CD4-positive, CD25-positive, alpha-beta regulatory T cell (primary cell): ENCODE data around the gene PRKACA. TPM values are rescaled to one million over a fixed set of nuclear protein-coding genes. Genes with fewer than 3 reads are reported as not detected.
A peak's percentile ranks its signal among the peaks of the same experiment; 100 is the strongest.

Experiments
- ATAC-seq, 2 donors: fragments of 150-1000 bp; cut with Tn5 transposase; one replicate each; pipeline ENCODE4 v1.10.0; 2021; ENCODE audit warnings: low read depth in 2 of 2, moderate number of reproducible peaks in 2 of 2, moderate library complexity in 1 of 2
- DNase-seq, 3 donors: peaks; one replicate each; pipeline versions ENCODE4 v3.0.0 to v3.0.0-alpha.2; 2012 to 2022; ENCODE audit warnings: mixed read lengths in 1 of 3
- H3K27ac ChIP-seq: one replicate; pipeline ENCODE4 v1.7.0; 2013; ENCODE audit warnings: mild to moderate bottlenecking, low read length; ENCODE audit not compliant: insufficient read depth, poor library complexity, severe bottlenecking
- H3K27me3 ChIP-seq: one replicate; pipeline ENCODE4 v1.7.0; 2013; ENCODE audit warnings: low read length; ENCODE audit not compliant: control insufficient read depth, insufficient read depth
- H3K36me3 ChIP-seq: one replicate; pipeline ENCODE4 v1.7.0; 2013; ENCODE audit warnings: mild to moderate bottlenecking, low read length, moderate library complexity; ENCODE audit not compliant: control insufficient read depth, insufficient read depth
- H3K4me1 ChIP-seq: 2 replicates; pipeline ENCODE4 v1.7.0; 2013; ENCODE audit warnings: mild to moderate bottlenecking, low read length; ENCODE audit not compliant: insufficient read depth, control insufficient read depth, poor library complexity, severe bottlenecking
- H3K4me3 ChIP-seq: one replicate; pipeline ENCODE4 v1.7.0; 2013; ENCODE audit warnings: low read depth, mild to moderate bottlenecking, low read length, moderate library complexity
- H3K9me3 ChIP-seq, 2 experiments: 1 replicate in 1 of 2; 2 replicates in 1 of 2; pipeline ENCODE4 v1.7.0; 2013; ENCODE audit warnings: low read length in 2 of 2, mild to moderate bottlenecking in 1 of 2, moderate library complexity in 1 of 2; ENCODE audit not compliant: control insufficient read depth in 2 of 2
- H3K27ac Mint-ChIP-seq, 3 donors: one replicate each; pipeline ENCODE4 v1.8.0; 2020 to 2022; ENCODE audit warnings: mild to moderate bottlenecking in 3 of 3, mixed read lengths in 3 of 3, moderate library complexity in 2 of 3
- H3K27me3 Mint-ChIP-seq: one replicate; pipeline ENCODE4 v1.8.0; 2022; ENCODE audit warnings: mild to moderate bottlenecking, mixed read lengths
- H3K36me3 Mint-ChIP-seq: one replicate; pipeline ENCODE4 v1.8.0; 2020; ENCODE audit warnings: mixed read lengths
- H3K4me1 Mint-ChIP-seq, 4 donors: one replicate each; pipeline ENCODE4 v1.8.0; 2020 to 2022; ENCODE audit warnings: mixed read lengths in 4 of 4, mild to moderate bottlenecking in 1 of 4
- H3K4me3 Mint-ChIP-seq, 4 donors: one replicate each; pipeline ENCODE4 v1.8.0; 2020 to 2022; ENCODE audit warnings: mild to moderate bottlenecking in 4 of 4, mixed read lengths in 4 of 4, moderate library complexity in 3 of 4
- H3K9me3 Mint-ChIP-seq, 7 donors: one replicate each; pipeline ENCODE4 v1.8.0; 2020 to 2022; ENCODE audit warnings: mixed read lengths in 7 of 7, mild to moderate bottlenecking in 3 of 7, moderate library complexity in 2 of 7
- polyA plus RNA-seq, 4 donors: library from polyadenylated mRNA; unstranded; fragments of 300-500 nt; fragmentation: Illumina TruSeq; gene quantifications; one replicate each; pipeline ENCODE4 v1.2.3, GENCODE V29; 2021
- total RNA-seq: library from RNA; stranded (reverse); gene quantifications from one replicate; pipeline ENCODE4 v1.2.3, GENCODE V29; 2022

PRKACA gene
- total and polyA plus RNA-seq, 5 donors from 2014 or later, result 0.47 to 40.2 (median 1.4) TPM

- H3K27ac Mint-ChIP-seq, result no peak overlapping the region
- peaks cover 13% of the 10 kb centered on the region for H3K36me3 Mint-ChIP-seq
- no peaks in the 10 kb centered on the region for H3K27me3 ChIP-seq
- peaks cover 0 to 8% (median 2%) of the 10 kb centered on the region in 7 donors for H3K9me3 Mint-ChIP-seq
- H3K4me1 Mint-ChIP-seq, result peaks cover 5 to 21% (median 15%) of the 10 kb centered on the region in 4 donors
- DNase-seq, result no peak
- peaks cover 13% of the 10 kb centered on the region for H3K36me3 ChIP-seq
- H3K27me3 Mint-ChIP-seq, result peaks cover 15% of the 10 kb centered on the region
- peak overlapping the region in 3 of 4 donors; percentile 29 to 86 (median 75) for H3K4me3 Mint-ChIP-seq
- peaks cover 0 to 6% of the 10 kb centered on the region in 2 experiments for H3K9me3 ChIP-seq
- no peak overlapping the region for H3K27ac ChIP-seq
- no peak for ATAC-seq
- no peak overlapping the region for H3K4me3 ChIP-seq
- H3K4me1 ChIP-seq, result peaks cover 9% of the 10 kb centered on the region
Measured at GRCh38 chr19:14094854-14095253, 22.7 kb downstream of the PRKACA start.

GRCh38 chr19:14093117-14093823, 24.3 kb downstream of the PRKACA start:
- H3K4me3 Mint-ChIP-seq, result peak overlapping the region; percentile 56 to 92 (median 78)
- DNase-seq, result no peak
- no peaks in the 10 kb centered on the region for H3K27me3 ChIP-seq
- peaks cover 0 to 6% of the 10 kb centered on the region in 2 experiments for H3K9me3 ChIP-seq
- peaks cover 0 to 8% (median 2%) of the 10 kb centered on the region in 7 donors for H3K9me3 Mint-ChIP-seq
- H3K4me1 Mint-ChIP-seq, result peaks cover 5 to 28% (median 19%) of the 10 kb centered on the region in 4 donors
- H3K27me3 Mint-ChIP-seq, result peaks cover 15% of the 10 kb centered on the region
- H3K4me1 ChIP-seq, result peaks cover 14% of the 10 kb centered on the region
- H3K36me3 ChIP-seq, result peaks cover 13% of the 10 kb centered on the region
- no peak for ATAC-seq
- H3K27ac Mint-ChIP-seq, result peak overlapping the region; percentile 23 to 58 (median 36)
- H3K4me3 ChIP-seq, result no peak overlapping the region
- no peak overlapping the region for H3K27ac ChIP-seq
- H3K36me3 Mint-ChIP-seq, result peaks cover 17% of the 10 kb centered on the region

GRCh38 chr19:14091813-14092462, 25.6 kb downstream of the PRKACA start:
- peak overlapping the region; percentile 84 for H3K4me3 ChIP-seq
- peaks cover 0 to 8% (median 2%) of the 10 kb centered on the region in 7 donors for H3K9me3 Mint-ChIP-seq
- no peaks in the 10 kb centered on the region for H3K27me3 ChIP-seq
- peaks cover 0 to 6% of the 10 kb centered on the region in 2 experiments for H3K9me3 ChIP-seq
- DNase-seq, result peak in 1 of 3 donors; percentile 77
- H3K27ac Mint-ChIP-seq, result peak overlapping the region; percentile 92 to 99 (median 99)
- peaks cover 6% of the 10 kb centered on the region for H3K36me3 ChIP-seq
- ATAC-seq, result peak in 1 of 2 donors; percentile 5
- H3K27me3 Mint-ChIP-seq, result peaks cover 15% of the 10 kb centered on the region
- peak overlapping the region; percentile 94 to 100 (median 100) for H3K4me3 Mint-ChIP-seq
- peaks cover 5 to 33% (median 17%) of the 10 kb centered on the region in 4 donors for H3K4me1 Mint-ChIP-seq
- H3K4me1 ChIP-seq, result peaks cover 14% of the 10 kb centered on the region
- peak overlapping the region; percentile 67 for H3K27ac ChIP-seq
- H3K36me3 Mint-ChIP-seq, result peaks cover 11% of the 10 kb centered on the region

- Mint-ChIP-seq H3K36me3 (peaks cover 7% of the 10 kb centered on the region), H3K27ac (peak overlapping the region; percentile 92 to 99 (median 99)), H3K4me1 (peaks cover 5 to 33% (median 17%) of the 10 kb centered on the region in 4 donors), H3K27me3 (peaks cover 15% of the 10 kb centered on the region), H3K9me3 (peaks cover 0 to 8% (median 2%) of the 10 kb centered on the region in 7 donors), H3K4me3 (peak overlapping the region; percentile 94 to 100 (median 100))
- ATAC-seq (peak; percentile 53 to 61), DNase-seq (peak; percentile 66 to 84 (median 78))
- Histone ChIP-seq H3K27ac (peak overlapping the region; percentile 67), H3K9me3 (peaks cover 0 to 6% of the 10 kb centered on the region in 2 experiments), H3K36me3 (no peaks in the 10 kb centered on the region), H3K27me3 (no peaks in the 10 kb centered on the region), H3K4me3 (peak overlapping the region; percentile 84), H3K4me1 (peaks cover 14% of the 10 kb centered on the region)
Measured at GRCh38 chr19:14091081-14091812, 26.3 kb downstream of the PRKACA start.

- DNase-seq (peak; percentile 76 to 90 (median 79)), ATAC-seq (peak; percentile 60 to 66)
- Histone ChIP-seq H3K27ac (peak within 1 kb of the TSS; percentile 67), H3K9me3 (peaks cover 0 to 6% of the 10 kb centered on the region in 2 experiments), H3K36me3 (no peaks in the 10 kb centered on the region), H3K4me3 (peak within 1 kb of the TSS; percentile 84), H3K4me1 (peaks cover 14% of the 10 kb centered on the region), H3K27me3 (no peaks in the 10 kb centered on the region)
- Mint-ChIP-seq H3K27ac (peak within 1 kb of the TSS; percentile 92 to 99 (median 99)), H3K4me3 (peak within 1 kb of the TSS; percentile 94 to 100 (median 100)), H3K4me1 (peaks cover 5 to 33% (median 17%) of the 10 kb centered on the region in 4 donors), H3K27me3 (peaks cover 15% of the 10 kb centered on the region), H3K9me3 (peaks cover 0 to 8% (median 2%) of the 10 kb centered on the region in 7 donors), H3K36me3 (peaks cover 7% of the 10 kb centered on the region)
Measured at GRCh38 chr19:14090509-14091080, 27.0 kb downstream of the PRKACA start, which contains the start of gene SAMD1. TSS of gene SAMD1 (minus strand) at chr19:14090751.

GRCh38 chr19:14089662-14090508, 27.7 kb downstream of the PRKACA start:
- Histone ChIP-seq H3K4me1 (peaks cover 14% of the 10 kb centered on the region), H3K9me3 (peaks cover 0 to 6% of the 10 kb centered on the region in 2 experiments), H3K27ac (peak overlapping the region; percentile 23), H3K27me3 (no peaks in the 10 kb centered on the region), H3K4me3 (no peak overlapping the region), H3K36me3 (no peaks in the 10 kb centered on the region)
- Mint-ChIP-seq H3K4me1 (peaks cover 4 to 33% (median 17%) of the 10 kb centered on the region in 4 donors), H3K36me3 (peaks cover 7% of the 10 kb centered on the region), H3K27me3 (peaks cover 15% of the 10 kb centered on the region), H3K27ac (peak overlapping the region; percentile 73 to 86 (median 84)), H3K9me3 (peaks cover 0 to 8% (median 2%) of the 10 kb centered on the region in 7 donors), H3K4me3 (peak overlapping the region; percentile 89 to 97 (median 91))
- DNase-seq (peak; percentile 40 to 64 (median 46)), ATAC-seq (peak in 1 of 2 donors; percentile 4)
